ENCODE results near the gene BRD2. TPM values are rescaled to one million over a fixed set of nuclear protein-coding genes. Genes with fewer than 3 reads are reported as not detected.

The BRD2 gene
- total and polyA plus RNA-seq, 2 of the 4 experiments (the other 2 are of a cell fraction) = 99.5 to 144 TPM

GRCh38 chr6:32983964-32984621 lies 15.7 kb downstream of the BRD2 start:
- H2AK5ac ChIP-seq (ENCODE audit: low read depth, low read length) = no peak overlapping the region
- no peak overlapping the region for H4K8ac ChIP-seq (ENCODE audit: low read depth in 2 of 2, low read length in 2 of 2)
- H4K20me1 ChIP-seq (ENCODE audit: insufficient read depth, low read length) = peaks cover 55% of the 10 kb centered on the region
- H3K4me3 ChIP-seq (ENCODE audit: insufficient read depth, low read depth, low read length) = no peak overlapping the region
- H3K23ac ChIP-seq (ENCODE audit: low read depth, low read length) = 0 out of 2 replicates have a peak overlapping the region, but pooled peaks have one; percentile 4
- no peak overlapping the region for H2BK120ac ChIP-seq (ENCODE audit: low read depth, low read length)
- no peak overlapping the region for H3K4me2 ChIP-seq (ENCODE audit: low read depth, low read length)
- H3K4ac ChIP-seq (ENCODE audit: low read depth, low read length) = no peak overlapping the region
- CTCF ChIA-PET = interaction anchor here (0.6 to 3.4 kb wide), 28 partner anchors 9 to 165 kb away, joined by 3 to 29 read pairs (median 4); partner anchors contain the start of gene HLA-DMA
- H3K9me3 ChIP-seq (ENCODE audit: control insufficient read depth, insufficient read depth, low read length) = no peaks in the 10 kb centered on the region
- no peak overlapping the region for H2BK5ac ChIP-seq (ENCODE audit: low read depth, low read length, poor library complexity, severe bottlenecking)
- no peak overlapping the region for H2AK9ac ChIP-seq (replicated peaks; ENCODE audit: low read depth, low read length, poor library complexity)
- dilution Hi-C loops (cut with HindIII; ENCODE audit: low sequenced_read_pairs, unreplicated experiment) = no loop called here
- WGBS, 2 experiments (ENCODE audit: extremely low coverage in 2 of 2, insufficient read length in 1 of 2) = 50% methylated on average over 1 of the region's 3 CpGs; no CpG with 5 or more reads in 1 of the 2 experiments
- no peak overlapping the region for H2AFZ ChIP-seq (replicated peaks; ENCODE audit: low read length, poor library complexity)
- H2BK20ac ChIP-seq (ENCODE audit: low read depth, low read length) = no peak overlapping the region
- intact Hi-C loops (cut with micrococcal nuclease) = loop anchor here (1.0 kb wide), 2 partner anchors 51 to 99 kb away; no protein-coding TSS in a partner anchor
- H4K91ac ChIP-seq (ENCODE audit: insufficient read depth, low read depth, low read length) = no peak overlapping the region
- DNase-seq (no peak), ATAC-seq (ENCODE audit: low read depth) (peak; percentile 24)
- peaks cover 11% of the 10 kb centered on the region for H3K27me3 ChIP-seq (ENCODE audit: control insufficient read depth, insufficient read depth, low read length)
- BruUV-seq (replicated peaks) = no TSS peak
- no peak overlapping the region for H4K5ac ChIP-seq (ENCODE audit: low read depth, low read length)
- in situ Hi-C loops (cut with MboI; ENCODE audit: low sequenced_read_pairs) = no loop called here
- no peaks in the 10 kb centered on the region for H3K4me1 ChIP-seq (ENCODE audit: control insufficient read depth, insufficient read depth, low read length)
- H3K9ac ChIP-seq (ENCODE audit: low read depth, low read length) = no peak overlapping the region
- H3K79me1 ChIP-seq (ENCODE audit: low read depth in 1 of 2, low read length in 2 of 2) = peaks cover 15 to 20% of the 10 kb centered on the region in 2 experiments
- H3K18ac ChIP-seq (ENCODE audit: low read depth, low read length) = no peak overlapping the region
- H2BK15ac ChIP-seq (ENCODE audit: low read depth, low read length) = no peak overlapping the region
- POLR2A ChIA-PET (ENCODE audit: unreplicated experiment) = interaction anchor here (1.0 to 2.8 kb wide), 5 partner anchors 9 to 90 kb away, joined by 3 to 27 read pairs (median 5); no protein-coding TSS in a partner anchor
- TF ChIP-seq MAFK (IDR thresholded peaks at IDR 0.05; ENCODE audit: low read depth, low read length) = no peak
- TF ChIP-seq CHD1 (IDR thresholded peaks at IDR 0.05; ENCODE audit: low read depth, low read length) = no peak
- TF ChIP-seq MXI1 (IDR thresholded peaks at IDR 0.05; ENCODE audit: borderline replicate concordance, low read depth, low read length) = no peak
- TF ChIP-seq FOS (IDR thresholded peaks at IDR 0.05; ENCODE audit: low read depth, low read length) = no peak
- H3K36me3 ChIP-seq (ENCODE audit: control insufficient read depth, insufficient read depth, low read length) = peaks cover 25% of the 10 kb centered on the region
- H3K56ac ChIP-seq (ENCODE audit: extremely low read depth, insufficient read depth, low read length) = no peak overlapping the region
- H3K14ac ChIP-seq (replicated peaks; ENCODE audit: low read depth, low read length) = no peak overlapping the region
- peaks cover 5% of the 10 kb centered on the region; the same call in 1 of the 2 replicates for H3K9me1 ChIP-seq (ENCODE audit: insufficient read depth, low read length)
- no peak overlapping the region for H3K27ac ChIP-seq (ENCODE audit: insufficient read depth, low read length)
